Parathyroid adenoma (tissue), 2 donors: Measurements from ENCODE around the gene ANK2.
"Not testable (repeated sequence)": the region's sequence is repeated elsewhere in the genome, so short reads cannot be mapped to it uniquely, and the experiment has no call there.

Source experiments
- H2AFZ ChIP-seq: fragments of 300-600 bp; sonication (generic); one replicate; pipeline ENCODE4 v1.7.0; 2017; ENCODE audit warnings: antibody characterized with exemption, mild to moderate bottlenecking
- H3K27ac ChIP-seq: fragments of 300-600 bp; sonication (generic); one replicate; pipeline ENCODE4 v1.7.0; 2017
- H3K27me3 ChIP-seq: fragments of 300-600 bp; sonication (generic); one replicate; pipeline ENCODE4 v1.7.0; 2017; ENCODE audit warnings: low read length; ENCODE audit not compliant: control insufficient read depth, insufficient read depth
- H3K36me3 ChIP-seq: fragments of 300-600 bp; sonication (generic); one replicate; pipeline ENCODE4 v1.7.0; 2017; ENCODE audit warnings: low read length; ENCODE audit not compliant: control insufficient read depth, insufficient read depth
- H3K4me1 ChIP-seq: fragments of 300-600 bp; sonication (generic); one replicate; pipeline ENCODE4 v1.7.0; 2017; ENCODE audit warnings: control low read depth
- H3K4me2 ChIP-seq: fragments of 300-600 bp; sonication (generic); one replicate; pipeline ENCODE4 v1.7.0; 2017; ENCODE audit warnings: low read length
- H3K4me3 ChIP-seq: fragments of 300-600 bp; sonication (generic); one replicate; pipeline ENCODE4 v1.7.0; 2017; ENCODE audit warnings: low read depth, low read length
- H3K79me2 ChIP-seq: fragments of 300-600 bp; sonication (generic); one replicate; pipeline ENCODE4 v1.7.0; 2017; ENCODE audit warnings: control low read depth
- H3K9ac ChIP-seq: fragments of 300-600 bp; sonication (generic); one replicate; pipeline ENCODE4 v1.7.0; 2017; ENCODE audit warnings: mild to moderate bottlenecking
- H3K9me3 ChIP-seq: fragments of 300-600 bp; sonication (generic); one replicate; pipeline ENCODE4 v1.7.0; 2017; ENCODE audit warnings: low read length; ENCODE audit not compliant: control insufficient read depth
- CTCF ChIP-seq: fragments of 300-600 bp; sonication (generic); IDR thresholded peaks from one replicate; pipeline ENCODE4 v1.7.0; 2017; ENCODE audit warnings: antibody characterized with exemption, mild to moderate bottlenecking
- donor health status: primary hyperparathyroidism.

Gene ANK2

GRCh38 chr4:113179091-113179490 lies 129.6 kb downstream of the ANK2 start:
- Histone ChIP-seq H3K9ac (no peak overlapping the region), H3K27me3 (no peaks in the 10 kb centered on the region), H3K4me3 (no peak overlapping the region), H3K27ac (no peak overlapping the region), H3K4me2 (no peak overlapping the region), H2AFZ (no peak overlapping the region), H3K36me3 (no peaks in the 10 kb centered on the region), H3K9me3 (no peaks in the 10 kb centered on the region), H3K79me2 (no peaks in the 10 kb centered on the region), H3K4me1 (no peaks in the 10 kb centered on the region)
- TF ChIP-seq CTCF: no peak

- H3K4me1 ChIP-seq: no peaks in the 10 kb centered on the region
- no peak overlapping the region for H3K27ac ChIP-seq
- no peak for TF ChIP-seq CTCF
- no peaks in the 10 kb centered on the region for H3K79me2 ChIP-seq
- no peak overlapping the region for H3K9ac ChIP-seq
- no peak overlapping the region for H3K4me2 ChIP-seq
- no peaks in the 10 kb centered on the region for H3K9me3 ChIP-seq
- no peaks in the 10 kb centered on the region for H3K36me3 ChIP-seq
- no peak overlapping the region for H2AFZ ChIP-seq
- no peaks in the 10 kb centered on the region for H3K27me3 ChIP-seq
- no peak overlapping the region for H3K4me3 ChIP-seq
These were observed 130.5 kb downstream of the ANK2 start for GRCh38 chr4:113179996-113180395.

- H3K79me2 ChIP-seq: no peaks in the 10 kb centered on the region
- no peaks in the 10 kb centered on the region for H3K4me1 ChIP-seq
- H3K27ac ChIP-seq: no peak overlapping the region
- no peak overlapping the region for H3K4me2 ChIP-seq
- H3K27me3 ChIP-seq: no peaks in the 10 kb centered on the region
- H3K9ac ChIP-seq: no peak overlapping the region
- no peaks in the 10 kb centered on the region for H3K9me3 ChIP-seq
- H3K36me3 ChIP-seq: no peaks in the 10 kb centered on the region
- H2AFZ ChIP-seq: no peak overlapping the region
- no peak for TF ChIP-seq CTCF
- no peak overlapping the region for H3K4me3 ChIP-seq
These were observed 132.0 kb downstream of the ANK2 start for GRCh38 chr4:113181289-113182007.

- TF ChIP-seq CTCF: no peak
- Histone ChIP-seq H3K9ac (no peak overlapping the region), H3K27ac (no peak overlapping the region), H3K4me1 (no peaks in the 10 kb centered on the region), H3K9me3 (no peaks in the 10 kb centered on the region), H3K36me3 (no peaks in the 10 kb centered on the region), H2AFZ (no peak overlapping the region), H3K79me2 (no peaks in the 10 kb centered on the region), H3K27me3 (no peaks in the 10 kb centered on the region), H3K4me3 (no peak overlapping the region), H3K4me2 (no peak overlapping the region)
These were observed 133.7 kb downstream of the ANK2 start for GRCh38 chr4:113183032-113183605.

- not testable (repeated sequence) for H3K79me2 ChIP-seq, H2AFZ ChIP-seq, H3K36me3 ChIP-seq, H3K27ac ChIP-seq, H3K9me3 ChIP-seq, H3K4me1 ChIP-seq, H3K9ac ChIP-seq, H3K4me3 ChIP-seq, H3K4me2 ChIP-seq, H3K27me3 ChIP-seq
These were observed 136.8 kb downstream of the ANK2 start for GRCh38 chr4:113186220-113186619.
